Activated CD4-positive, alpha-beta T cell treated with anti-CD3 and anti-CD28 coated beads for 24 hours (primary cell): ENCODE data around the gene HLF.

ENCODE experiments used
- DNase-seq, 2 donors: peaks; one replicate each; pipeline ENCODE4 v3.0.0-alpha.2; 2020; ENCODE audit warnings: low read depth in 2 of 2

Gene HLF

GRCh38 chr17:55290492-55291113, 25.8 kb downstream of the HLF start:
- no peak for DNase-seq

DNA sequence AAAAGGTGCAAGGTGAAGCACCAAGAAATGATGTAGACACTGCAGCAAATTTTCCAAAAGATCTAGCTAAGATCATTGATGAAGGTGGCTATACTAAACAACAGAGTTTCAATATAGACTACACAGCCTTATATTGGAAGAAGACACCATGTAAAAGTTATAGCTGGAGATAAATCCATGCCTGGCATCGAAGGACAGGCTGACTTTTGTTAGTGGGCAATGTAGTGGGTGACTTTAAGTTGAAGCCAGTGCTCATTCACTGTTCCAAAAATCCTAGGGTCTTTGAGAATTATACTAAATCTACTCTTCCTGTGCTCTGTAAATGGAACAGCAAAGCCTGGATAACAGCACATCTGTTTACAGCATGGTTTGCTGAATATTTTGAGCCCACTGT, 26.4 kb downstream of the HLF start:
- no peak for DNase-seq

DNA sequence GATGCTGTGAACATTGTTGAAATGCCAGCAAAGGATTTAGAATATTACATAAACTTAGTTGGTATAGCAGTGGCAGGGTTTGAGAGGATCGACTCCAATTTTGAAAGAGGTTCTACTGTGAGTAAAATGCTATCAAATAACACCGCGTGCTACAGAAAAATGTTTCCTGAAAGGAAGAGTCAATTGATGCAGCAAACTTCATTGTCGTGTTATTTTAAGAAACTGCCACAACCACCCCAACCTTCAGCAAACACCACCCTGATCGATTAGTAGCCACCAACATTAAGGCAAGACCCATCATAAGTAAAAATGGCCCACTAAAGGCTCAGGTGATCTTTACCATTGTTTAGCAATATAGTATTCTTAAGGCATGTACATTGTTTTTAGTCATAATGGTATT, 27.3 kb downstream of the HLF start:
- no peak for DNase-seq

DNA sequence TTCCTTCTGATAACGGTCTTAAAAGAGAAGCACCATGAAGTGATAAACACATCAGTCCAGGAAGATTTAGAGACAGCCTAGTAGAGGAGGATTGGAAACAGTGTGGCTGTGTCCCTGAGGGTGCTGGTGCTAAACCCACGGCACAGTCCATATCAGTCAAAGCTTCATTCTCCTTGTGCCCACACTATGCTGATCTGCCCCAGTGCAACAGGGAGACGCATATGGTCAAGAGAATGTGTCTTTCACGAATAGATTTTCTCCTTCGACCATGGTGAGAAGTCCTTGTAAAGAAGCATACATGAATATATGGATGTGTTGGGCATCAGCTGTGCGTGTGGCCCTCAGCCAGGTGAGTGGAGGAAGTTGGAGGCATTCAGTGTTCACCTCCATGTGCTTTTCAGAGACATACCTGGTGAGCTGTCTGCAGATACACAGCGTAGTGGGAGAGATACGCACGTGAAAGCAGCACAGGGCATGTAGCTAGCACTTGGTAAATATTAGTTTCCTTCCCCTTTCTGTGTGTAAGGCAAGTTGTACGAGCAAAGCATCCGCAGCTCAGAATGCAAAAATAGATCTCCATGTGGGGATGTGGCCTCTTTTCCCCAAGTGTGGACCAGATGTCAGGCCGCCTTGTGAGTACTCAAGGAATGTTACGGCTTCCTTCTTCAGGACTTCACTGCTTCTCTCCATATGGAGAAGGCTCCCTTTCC, 29.4 kb downstream of the HLF start:
- no peak for DNase-seq

DNA sequence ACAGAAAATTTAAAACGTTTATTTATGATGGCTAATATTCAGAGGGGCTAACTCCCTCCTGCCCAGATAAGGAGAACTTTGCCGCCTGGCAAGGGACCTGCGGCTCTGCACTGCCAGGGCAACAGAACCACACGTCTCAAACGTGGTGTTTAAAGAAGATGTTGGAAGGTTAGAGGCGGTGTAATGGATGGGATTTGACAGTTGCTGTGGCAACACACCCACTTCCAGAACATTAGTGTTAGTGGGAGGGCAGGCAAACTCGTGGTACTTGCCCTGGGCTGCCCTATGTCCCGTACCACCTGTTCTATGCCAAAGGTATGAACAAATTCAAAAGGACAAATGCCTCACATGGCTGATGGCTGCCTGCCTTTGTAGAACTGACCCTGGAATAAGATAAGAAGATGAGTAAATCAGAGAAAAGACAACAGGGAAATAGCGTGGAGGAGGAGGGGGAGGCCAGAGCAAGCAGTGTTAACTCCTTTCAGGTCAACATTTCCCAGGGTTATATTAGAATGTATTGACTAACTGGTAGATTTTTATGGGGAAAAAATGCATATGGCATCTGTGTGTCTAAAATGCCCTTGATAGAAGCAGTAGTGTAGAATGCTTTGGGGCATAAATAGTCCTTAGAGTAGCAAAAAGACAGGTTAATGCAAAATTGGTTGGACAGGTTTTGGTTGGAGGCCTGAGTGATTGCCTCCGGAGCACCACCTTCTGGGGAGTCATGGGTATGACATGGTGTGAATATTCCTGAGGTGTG, 30.8 kb downstream of the HLF start:
- DNase-seq = peak; percentile 39 to 43

- DNase-seq = no peak
Observed at GRCh38 chr17:55296171-55296695, 31.5 kb downstream of the HLF start.

GRCh38 chr17:55296699-55297098, 31.9 kb downstream of the HLF start:
- DNase-seq = no peak

DNA sequence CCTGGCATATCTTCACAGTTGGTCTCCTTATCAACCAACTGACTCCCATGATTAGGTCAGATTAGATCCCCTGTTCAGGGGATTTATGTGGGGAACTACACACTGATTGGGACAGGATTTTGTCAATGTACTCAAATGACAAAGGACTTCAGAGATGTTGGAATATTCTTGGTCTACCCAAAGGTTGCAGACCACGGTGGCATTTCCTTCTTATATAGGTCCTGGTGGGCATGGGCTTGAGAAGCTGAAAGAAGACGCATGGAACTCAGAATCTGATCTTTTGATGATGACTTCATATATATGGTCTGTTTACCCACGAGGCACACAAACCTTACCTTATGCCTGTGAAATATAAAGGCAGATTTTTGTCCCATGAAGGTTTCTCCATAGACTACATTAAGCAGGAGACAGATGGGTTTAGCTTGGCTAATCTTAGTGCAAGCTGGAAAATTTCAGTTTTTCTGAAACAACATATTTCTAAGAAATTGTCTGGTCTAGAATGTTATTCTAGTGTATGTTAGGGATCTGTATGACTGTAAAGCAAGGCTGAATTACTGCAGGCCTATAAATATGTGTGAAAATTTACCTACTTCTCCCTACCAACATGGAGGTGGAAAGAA, 33.5 kb downstream of the HLF start:
- no peak for DNase-seq

DNA sequence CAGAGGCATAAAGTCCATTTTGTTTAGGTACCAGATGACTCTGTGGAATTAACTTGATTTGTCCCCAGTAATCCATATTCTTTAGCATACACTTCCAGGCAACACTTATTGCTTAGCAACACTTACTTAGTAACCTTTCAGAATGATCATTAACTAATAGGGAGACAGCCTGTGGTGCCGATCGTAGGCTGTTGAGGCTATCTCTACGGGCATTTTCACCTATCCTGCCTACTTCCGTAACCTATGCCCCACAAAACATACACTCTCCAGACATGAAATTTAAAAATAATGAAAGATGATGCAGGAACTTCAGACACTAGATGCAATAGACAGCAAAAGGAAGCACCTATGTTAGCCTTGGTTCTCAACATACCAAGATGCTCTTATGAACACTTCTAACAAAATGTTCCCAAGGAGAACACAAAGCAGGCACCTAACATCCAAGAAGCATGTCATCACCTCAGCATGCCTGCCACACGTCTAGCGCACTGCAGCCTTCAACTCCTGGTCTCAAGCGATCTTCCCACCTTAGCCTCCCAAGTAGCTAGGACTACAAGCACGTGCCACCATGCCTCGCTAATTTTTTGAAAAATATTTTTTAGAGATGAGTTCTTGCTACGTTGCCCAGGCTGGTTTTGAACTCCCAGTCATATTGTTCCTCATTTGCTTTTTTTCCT, 34.5 kb downstream of the HLF start:
- DNase-seq = no peak

DNA sequence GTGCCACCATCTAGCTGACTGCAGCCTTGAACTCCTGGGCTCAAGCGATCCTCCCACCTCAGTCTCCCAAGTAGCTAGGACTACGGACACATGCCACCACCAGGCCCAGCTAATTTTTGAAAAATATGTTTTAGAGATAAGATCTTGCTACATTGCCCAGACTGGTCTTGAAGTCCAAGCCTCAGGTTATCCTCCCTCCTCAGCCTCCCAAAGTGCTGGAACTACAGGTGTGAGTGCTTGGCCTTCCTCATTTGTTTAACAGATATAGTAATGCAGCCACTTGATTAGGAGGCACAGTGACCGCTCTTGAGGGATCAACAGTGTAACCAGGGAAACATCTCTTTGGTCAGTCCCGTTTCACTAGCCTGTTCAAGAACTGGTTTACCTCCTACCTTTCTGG, 35.1 kb downstream of the HLF start:
- DNase-seq = no peak

- DNase-seq = no peak
Observed at GRCh38 chr17:55300479-55301290, 35.9 kb downstream of the HLF start.

GRCh38 chr17:55301521-55302406, 37.0 kb downstream of the HLF start:
- DNase-seq = no peak

DNA sequence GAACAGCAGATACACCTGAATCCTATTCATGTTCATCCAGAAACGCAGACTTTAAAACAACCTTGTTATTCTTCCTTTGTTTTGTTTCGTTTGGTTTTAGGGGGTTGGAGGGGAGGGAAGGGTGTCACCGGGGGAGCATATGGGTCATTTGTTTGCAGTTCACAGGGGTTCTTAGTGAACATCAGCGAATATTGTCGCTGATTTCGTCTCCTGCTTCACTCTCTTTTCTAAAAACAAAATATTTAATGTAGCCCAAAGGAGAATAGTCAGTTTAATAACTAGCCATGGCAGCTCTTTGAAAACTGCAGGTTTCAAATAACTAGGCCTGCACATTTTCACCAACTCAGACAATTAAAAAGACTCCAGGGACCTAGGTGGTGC, 37.6 kb downstream of the HLF start:
- no peak for DNase-seq

DNA sequence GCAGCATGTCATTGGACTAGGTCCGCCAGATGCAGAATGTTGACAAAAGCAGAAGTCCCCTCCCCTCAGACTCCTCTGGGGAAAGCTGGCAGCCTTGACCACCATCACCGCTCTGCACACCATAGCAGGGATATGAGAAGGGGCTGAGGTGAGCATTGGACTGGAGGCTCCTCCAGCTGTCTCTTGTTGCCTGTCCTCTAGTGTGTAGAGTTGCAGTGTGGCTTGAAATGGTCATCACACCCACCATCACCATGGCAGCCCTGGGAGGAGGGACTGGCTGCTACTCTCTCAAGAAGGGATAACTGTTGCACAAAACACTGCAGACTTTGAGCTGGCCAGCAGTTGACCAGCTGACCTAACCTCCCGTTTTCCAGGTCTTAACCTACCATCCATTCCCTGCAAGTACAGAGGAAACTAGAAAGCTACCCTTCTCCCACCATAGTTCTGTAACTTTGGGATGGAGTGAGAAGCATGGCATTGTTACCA, 38.3 kb downstream of the HLF start:
- no peak for DNase-seq

- DNase-seq = no peak
Observed at GRCh38 chr17:55303701-55304145, 39.0 kb downstream of the HLF start.

- DNase-seq = no peak
Observed at GRCh38 chr17:55304171-55304859, 39.6 kb downstream of the HLF start.

- DNase-seq = no peak
Observed at GRCh38 chr17:55305321-55306087, 40.7 kb downstream of the HLF start.

- DNase-seq = no peak
Observed at GRCh38 chr17:55307879-55308278, 43.1 kb downstream of the HLF start.
